Measurements from ENCODE around the gene CCDC167.

CCDC167 gene

DNA sequence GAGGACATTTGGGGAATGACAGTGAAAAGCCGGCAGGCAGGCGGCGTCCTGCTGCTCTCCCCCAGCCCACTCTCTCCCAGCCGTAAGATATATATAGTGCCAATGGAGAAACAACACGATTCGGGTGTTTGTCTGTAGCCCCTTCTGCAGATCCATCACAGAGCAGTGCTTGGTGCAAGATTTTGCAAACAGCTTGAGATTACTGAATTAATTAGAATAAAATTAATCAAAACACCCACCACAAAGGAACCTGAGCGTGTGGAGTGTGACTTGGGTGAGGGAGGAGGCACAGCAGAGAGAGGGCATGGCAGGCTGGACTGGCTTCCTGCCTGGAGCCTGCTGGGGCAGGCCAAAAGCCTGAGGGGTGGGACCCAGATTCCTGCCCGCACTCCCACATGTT, 28.8 kb upstream of the CCDC167 start:
- no peak for DNase-seq

DNA sequence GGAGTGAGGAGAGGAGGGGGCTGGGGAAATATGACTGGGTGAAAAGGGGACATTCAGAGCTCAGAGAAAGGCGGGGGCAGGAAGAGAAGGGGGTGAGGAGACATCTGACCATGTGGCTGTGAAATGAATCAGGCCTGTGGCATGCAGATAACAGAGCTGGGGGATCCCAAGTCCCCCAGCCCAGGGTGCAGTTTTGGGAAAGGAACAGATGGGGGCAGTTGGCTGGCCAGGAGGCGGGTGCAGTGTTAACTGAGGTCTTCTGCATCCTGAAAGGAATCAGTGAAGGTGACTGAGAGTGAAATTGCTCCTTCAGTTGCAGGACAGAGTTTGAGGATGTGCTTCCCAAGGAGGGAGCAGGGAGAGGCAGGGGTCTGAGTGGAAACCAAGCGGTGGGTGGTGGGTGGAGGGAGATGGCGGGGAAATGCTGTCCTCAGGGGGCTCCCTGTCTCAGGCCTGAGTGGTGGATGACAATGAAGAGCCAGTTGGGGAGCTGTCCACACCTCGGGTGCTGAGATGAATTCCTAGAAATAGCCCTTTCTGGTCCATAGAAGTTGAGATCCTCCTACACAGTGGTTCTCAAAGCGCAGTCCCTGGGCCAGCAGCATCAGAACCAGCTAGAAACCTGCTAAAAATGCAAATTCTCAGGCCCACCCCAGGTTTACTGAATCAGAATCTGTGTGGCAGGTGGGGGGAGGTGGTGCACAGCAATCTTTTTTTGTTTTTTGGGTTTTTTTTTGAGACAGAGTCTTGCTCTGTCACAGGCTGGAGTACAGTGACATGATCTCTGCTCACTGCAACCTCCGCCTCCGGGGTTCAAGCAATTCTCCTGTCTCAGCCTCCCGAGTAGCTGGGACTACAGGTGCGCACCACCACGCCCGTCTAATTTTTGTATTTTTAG, 26.0 kb upstream of the CCDC167 start:
- no peak for DNase-seq

DNA sequence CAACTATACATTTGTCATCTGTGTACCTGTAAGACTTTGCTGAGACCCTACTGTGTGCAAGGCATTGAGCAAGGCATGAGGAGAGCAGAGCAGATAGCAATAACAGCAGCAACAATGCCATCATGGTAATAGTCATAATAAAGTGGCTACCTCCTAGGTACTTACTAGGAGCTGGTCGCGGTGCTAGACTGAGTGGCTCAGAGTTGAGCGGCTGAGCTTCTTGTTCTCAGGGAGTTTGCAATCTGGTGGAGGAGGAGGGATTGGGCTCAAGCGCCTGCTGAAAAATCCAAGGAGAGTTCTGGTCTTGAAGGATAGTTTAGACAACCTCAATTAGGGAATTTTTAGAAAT, 25.3 kb upstream of the CCDC167 start:
- no peak for DNase-seq

DNA sequence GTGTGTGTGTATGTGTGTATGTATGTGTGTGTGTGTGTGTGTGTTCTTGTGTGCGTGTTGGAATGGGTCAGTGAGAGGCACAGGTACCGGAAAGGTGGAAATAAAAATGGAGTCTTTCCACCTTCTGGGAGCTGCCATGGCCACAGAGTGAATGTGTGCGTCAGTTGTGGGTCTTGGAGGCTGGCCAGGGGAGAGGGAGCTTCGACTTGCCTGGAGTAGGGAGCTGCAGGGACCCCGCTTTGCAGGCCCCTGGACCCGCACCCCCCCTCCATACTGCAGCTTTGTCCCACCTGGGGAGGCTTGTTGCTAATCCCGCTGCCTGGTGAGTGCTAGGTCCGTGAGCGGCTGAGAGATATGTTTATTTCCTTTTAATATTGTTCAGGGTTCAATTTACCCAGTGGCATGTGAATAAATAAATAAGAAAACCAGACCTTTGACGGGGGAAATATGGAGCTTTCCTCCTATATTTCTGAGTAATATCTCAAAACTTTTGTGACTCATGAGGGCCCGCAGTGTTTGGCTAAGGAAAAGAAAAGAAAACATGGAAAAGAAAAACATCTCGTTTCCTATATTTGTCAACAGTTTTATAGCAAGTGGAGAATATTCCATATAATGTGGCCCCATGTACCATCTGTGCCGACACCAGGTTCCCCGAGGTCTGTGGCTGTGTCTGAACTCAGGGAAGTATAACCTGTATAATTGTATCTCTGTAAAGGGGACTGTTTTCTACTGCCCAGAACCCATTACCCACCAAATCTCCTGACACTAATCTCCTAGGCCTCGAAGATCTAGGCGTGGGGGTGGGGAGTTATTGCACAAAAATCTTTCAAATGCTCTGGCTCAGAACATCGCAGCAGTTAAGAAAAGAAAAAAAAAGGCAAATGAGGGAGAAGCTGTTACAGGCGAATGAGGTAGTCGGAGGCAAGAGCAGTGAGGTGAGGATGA, 24.6 kb upstream of the CCDC167 start:
- DNase-seq, result no peak

DNA sequence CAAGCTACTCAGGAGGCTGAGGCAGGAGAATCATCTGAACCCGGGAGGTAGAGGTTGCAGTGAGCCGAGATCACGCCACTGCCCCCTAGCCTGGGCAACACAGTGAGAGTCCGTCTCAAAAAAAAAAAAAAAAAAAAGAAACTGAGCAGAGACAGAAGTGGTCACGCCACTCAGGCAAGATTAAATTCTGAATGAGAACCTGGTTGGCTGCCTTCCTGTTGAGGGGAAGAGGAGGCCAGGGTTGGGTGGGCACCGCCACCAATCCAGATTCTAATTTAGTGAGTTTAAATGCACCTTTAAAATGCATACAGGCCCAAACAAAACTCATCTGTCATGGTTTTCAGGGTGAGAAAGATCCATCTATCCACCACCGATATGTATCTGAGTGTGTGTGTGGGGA, 23.7 kb upstream of the CCDC167 start:
- no peak for DNase-seq

DNA sequence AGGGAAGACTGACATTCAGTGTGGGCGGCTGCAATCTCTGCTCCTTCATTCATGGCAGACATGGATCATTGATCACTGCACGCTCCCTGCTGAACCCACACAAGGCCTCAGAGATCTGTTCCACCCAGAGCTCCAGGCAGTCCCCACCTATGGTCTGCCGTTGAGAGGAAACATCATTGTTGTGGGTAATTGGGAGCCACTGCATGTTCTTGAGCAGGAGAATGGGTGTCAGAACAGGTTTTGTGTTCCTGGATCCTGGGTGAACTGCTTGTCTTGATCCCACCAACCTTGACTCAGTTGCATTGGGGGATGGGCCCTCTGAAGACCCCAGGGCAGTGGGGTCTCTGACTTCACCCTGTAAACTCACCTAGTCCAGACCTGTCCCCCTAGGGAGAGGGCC, 23.1 kb upstream of the CCDC167 start:
- DNase-seq, result no peak

DNA sequence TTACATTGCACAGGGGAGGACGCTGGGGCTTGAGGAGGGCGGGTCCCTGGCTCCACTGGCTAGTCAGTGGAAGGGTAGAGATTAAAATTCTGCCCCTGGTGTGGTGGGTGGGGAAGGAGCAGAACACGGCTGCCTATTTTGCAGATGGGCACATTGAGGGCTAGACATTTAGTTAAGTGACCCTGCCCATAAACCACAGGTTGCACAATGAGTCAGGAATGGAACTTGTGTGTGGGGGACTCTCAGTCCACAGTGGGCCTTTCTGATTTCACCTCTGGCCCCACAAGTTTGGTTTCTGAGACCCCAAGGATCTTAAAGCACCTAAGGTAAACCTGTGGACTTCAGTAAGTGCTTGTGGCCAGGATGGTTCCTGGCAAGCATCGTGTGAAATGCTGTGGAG, 22.0 kb upstream of the CCDC167 start:
- DNase-seq, result no peak

DNA sequence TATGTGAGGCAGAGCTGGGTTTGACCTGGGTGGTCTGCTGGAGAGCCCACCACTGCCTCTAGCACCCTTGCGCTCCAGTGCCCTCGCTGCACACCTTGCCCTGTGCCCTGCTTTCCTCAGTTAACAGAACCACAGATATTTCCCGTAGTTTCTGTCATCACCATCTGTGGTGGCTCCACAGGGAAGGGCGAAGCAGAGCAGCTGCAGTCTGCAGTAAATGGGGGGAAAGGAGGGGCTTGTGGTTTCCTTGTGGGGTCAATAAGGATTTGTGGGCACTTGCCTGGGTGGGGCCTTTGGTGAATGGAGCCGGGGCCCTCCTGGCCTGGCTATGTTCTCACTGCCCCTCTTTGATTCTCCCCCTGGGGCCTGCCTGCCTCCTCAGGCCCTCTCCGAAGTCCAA, 21.2 kb upstream of the CCDC167 start:
- no peak for DNase-seq

DNA sequence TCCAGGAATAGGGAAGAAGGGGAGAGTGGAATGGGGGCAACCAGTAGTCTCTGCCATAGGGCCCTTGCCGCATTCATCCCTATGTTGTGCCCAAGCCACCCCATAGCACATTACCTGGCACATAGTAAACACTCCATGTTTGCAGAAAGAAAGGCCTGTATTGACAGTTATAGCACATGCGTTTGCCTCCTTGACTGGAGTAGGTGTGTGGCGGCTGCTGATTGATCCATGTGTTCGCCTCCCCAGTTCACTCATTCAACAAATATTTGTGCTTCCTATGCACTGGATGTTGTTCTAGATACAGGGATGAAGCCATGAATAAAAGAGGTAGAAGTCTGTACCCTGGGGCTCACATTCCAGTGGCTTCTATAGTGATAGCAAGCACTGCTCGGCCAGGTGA, 19.8 kb upstream of the CCDC167 start:
- no peak for DNase-seq

DNA sequence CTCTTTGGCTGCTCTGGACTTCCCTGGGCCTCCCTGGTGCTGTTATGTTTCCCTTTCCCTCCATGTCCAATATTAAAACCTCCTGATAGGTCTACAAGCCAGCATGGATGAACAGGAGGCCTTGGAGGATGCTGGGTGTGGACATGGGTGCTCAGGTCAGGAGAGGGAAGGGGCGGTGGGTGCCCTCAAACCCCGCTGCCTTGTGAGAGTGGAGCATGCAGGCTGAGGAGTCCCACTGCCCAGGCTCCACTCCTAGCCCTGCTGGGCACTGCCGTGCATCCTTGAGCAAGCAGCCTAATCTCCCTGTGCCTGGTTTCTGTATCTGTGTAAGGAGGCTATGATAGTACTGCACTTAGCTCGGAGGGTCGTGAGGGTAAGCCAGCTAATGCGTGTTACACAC, 18.4 kb upstream of the CCDC167 start:
- DNase-seq, result no peak

DNA sequence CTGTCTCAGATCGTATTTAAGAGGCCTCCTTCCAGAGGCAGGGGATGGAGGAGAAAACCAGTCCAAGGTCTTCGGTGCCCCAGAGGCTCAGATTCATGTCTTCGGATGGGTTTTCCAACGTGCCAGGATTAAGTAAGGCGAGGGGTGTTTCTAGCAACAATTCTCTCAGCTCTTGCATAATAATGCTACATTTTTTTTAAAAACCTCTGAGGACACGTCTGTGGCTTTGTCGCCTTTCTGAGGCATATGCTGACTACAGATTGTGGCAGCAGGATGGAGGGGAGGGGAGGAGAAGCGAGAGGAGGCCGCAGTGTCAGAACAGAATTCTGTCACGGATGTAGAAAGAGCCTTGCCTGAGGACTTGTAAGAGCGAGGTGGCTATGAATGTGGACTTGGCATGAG, 17.7 kb upstream of the CCDC167 start:
- peak; percentile 69 for DNase-seq

DNA sequence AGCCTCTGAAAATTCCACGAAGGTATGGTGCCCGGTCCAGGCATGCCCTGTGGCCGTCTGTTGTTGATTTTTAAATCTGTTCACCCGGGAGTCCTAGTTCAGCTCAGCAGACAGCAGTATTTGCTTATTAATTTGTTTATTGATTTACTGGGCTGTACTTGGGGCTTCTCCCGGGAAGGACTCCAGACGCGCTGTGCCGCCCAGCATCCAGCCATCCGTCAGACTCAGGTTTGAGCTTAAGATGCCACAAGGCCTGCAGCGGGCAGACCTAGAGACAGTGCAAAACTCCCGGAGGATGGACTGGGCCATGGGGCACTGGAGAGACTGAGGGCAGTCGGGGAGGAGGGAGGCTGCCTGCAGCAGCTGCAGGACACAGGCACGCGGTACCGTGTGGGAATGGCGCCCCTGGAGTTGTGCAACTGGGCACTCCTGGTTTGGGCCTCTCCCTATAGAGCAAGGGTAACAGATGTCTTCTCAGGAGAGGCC, 17.3 kb upstream of the CCDC167 start:
- no peak for DNase-seq

DNA sequence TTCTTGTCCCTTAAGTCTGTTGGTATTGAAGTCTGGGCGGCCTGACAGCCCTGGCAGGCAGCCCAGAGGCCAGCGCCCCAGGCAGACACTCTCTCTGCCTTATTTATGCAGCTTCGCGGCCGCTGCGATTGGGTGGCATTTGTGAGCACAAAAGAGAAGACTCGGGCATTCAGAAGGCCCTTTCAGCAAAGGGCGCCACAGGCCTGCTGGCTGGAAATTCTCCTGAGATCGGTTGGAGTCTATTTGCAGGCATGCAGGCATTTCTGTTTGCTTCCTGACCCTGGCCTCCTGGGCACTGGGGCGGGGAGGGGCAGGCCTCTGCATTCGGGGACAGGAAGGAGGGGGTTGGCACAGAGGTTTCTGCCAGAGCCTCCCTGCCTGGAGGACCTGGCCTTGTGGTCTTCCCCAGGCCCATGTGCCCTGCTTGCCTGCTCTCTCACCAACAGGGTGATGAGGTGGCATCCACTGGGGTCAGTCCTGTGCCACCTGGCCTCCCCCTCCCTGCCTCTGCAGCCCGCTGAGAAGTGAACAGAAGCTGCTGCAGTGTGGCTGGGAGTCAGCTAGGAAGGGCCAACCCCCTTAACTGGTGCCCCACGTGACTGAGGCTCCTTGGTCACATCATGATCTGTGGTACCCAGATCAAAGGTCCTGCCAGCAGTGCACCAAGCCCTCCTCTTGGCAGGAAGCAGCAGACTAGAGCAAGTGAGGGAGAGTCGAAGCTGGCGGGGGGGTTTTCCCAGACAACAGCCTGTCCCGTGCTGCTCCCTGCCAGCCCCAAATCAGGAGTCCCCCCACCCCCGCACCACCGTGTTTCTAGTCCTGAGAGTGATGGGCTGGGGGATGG, 16.6 kb upstream of the CCDC167 start:
- DNase-seq, result peak; percentile 87

DNA sequence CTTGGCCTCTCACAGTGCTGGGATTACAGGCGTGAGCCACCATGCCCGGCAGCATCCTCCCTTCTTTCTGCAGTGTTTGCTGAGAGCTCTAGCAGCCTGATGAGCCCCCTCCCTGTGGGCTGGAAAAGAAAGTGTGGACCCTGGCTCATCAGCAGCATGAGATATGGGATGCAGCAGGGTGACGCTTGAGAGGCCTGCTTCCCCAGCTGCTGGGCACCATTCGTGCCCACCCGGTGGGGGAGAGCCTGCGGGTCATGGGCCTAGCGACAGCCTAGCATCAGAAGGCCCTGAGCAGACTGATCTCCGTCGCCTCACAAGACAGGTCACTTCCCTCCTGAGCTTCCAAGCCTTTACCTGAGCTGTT, 16.0 kb upstream of the CCDC167 start:
- no peak for DNase-seq

DNA sequence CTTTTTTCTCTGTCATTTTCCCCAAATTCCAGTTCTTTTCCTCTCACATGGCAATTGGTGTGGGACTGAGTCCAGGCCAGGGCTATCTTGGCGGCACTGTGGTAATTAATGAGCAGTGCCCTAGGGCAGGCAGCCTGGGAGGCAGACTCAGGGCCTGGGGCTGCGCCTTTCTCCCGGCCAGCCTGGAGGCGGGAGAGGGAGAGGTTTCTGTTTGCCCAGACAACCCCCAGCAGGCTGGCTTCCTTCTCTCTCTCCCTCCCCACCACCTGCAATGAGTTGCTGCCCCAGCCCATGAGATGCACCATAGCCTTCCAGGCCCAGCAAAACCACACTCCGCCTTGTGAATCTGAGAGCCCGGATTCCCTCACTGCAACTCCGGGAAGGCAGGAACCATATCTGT, 15.1 kb upstream of the CCDC167 start:
- no peak for DNase-seq

DNA sequence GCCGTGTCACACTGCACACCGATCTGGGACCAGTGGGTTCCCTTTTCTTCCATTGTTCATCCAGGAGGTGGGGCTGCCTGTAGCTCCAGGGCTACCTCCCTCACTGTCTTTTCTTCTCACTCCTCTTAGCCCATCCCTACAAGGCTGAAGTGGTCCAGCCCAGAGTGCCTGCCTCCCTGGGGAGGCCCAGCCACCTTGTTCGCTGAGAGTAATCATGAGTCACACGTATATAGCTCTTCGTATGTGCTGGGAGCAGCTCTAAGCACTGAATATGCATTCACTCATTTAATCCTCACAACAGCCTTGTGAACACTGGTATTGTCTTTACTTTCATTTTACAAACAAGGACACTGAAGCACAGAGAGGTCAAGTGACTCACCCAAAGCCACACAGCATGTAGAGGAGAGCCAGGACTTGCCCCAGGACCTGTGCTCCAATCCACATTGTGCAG, 14.7 kb upstream of the CCDC167 start:
- DNase-seq, result no peak

DNA sequence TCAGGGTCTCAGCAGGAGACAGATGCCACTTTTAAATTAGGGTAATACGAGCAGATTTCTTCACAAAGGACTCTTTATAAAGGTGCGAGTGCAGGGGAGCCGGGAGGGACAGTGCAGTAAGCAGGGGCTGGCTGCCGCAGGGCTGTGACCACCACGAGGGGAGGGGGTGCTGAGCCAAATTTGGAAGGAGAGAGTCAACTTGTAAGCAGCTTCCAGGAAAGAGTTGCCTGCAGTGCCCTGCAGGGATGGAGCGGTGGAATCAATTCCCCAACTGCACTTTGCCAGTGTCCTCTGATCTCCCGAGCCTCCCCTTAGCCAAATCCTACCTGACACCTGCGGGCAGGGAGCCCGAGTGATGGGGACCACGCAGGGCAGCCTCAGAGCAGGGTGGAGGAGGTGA, 13.9 kb upstream of the CCDC167 start:
- DNase-seq, result no peak

DNA sequence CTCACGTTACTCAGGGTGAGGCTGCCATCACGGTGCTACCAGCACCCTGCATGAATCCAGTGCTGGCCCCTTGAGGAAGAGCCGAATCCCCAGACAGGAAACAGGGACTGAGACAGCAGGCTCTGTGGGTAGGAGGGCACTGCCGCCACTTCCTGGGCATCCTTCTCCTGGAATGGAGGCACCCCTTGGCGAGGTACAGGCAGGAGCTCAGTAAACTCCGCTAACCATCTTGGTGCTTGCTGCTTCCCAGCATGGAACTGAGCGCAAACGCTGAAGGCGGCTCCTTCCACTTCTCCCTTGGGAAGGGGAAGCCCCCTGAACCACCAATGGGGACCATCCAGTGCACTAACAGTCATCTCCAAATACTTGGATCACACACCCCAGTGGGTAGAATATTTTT, 13.5 kb upstream of the CCDC167 start:
- no peak for DNase-seq

DNA sequence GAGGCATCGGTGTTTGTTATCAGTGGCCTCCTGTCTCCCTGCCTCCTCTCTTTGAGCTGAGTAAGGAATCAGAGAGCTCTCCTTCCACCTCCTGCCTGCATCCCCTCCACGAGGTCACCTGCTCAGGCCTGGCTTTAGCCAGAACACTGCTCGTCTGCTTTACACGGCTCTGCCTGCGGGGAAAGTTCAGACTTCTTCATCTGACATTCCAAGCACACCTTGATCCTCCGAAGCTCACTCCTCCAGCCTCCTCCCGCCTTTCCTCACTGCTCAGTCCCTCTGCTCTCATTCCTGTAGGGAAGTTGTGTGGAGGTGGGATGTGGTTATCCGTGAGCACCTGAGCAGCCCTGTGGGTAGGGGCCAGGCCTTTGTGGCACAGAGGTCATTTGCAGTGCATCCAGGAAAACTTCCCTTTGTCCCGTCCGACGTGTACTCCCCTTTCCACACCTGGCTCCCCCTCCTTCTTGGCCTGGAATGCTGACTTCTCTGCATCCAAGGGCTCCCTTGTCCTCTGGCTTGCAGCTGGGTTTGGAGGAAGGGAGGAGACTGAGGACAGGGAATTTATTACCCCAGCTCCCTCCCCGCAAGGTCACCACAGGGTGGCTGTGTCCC, 12.8 kb upstream of the CCDC167 start:
- no peak for DNase-seq

DNA sequence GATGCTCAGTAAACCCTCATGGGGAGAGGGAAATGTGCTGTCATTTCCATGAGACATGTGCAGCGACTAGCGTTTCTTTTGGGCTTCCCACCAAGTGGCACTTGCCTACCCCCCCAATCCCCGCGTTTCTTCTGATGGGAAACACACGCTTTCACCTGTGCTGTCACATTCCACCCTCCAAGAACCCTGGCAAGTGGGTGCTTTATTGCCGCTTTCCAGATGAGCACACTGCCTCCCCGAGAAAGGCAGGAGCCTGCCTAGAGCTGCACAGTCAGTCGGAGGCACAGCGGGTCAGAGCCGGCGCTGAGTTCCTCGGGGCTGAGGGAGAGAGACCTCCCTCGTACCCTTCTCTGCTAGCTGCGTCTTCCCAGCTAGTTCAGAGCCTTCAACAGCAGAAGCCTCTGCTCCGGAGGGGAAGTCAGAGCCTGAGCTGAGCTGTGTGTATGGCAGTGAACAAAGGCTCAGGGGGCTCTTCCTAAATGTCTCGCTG, 12.3 kb upstream of the CCDC167 start:
- no peak for DNase-seq

DNA sequence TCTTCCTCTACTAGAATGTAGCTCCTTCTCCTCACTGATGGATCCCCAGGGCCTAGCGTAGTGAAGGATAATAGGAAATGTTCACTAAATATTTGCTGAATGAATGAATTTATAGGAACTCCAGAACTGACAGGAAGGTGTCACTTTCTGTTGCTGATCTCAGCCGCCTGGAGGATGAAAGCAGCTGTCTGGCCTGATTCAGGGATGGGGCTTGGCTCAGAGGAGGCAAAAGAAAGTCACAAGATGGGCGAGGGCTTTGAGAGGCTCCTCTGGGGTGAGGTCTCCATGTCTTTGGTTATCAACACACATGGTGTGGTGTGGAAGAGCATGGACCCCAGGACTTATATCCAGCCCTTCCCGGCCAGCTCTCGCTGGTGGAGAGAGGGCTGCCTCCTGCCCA, 11.5 kb upstream of the CCDC167 start:
- DNase-seq, result no peak

DNA sequence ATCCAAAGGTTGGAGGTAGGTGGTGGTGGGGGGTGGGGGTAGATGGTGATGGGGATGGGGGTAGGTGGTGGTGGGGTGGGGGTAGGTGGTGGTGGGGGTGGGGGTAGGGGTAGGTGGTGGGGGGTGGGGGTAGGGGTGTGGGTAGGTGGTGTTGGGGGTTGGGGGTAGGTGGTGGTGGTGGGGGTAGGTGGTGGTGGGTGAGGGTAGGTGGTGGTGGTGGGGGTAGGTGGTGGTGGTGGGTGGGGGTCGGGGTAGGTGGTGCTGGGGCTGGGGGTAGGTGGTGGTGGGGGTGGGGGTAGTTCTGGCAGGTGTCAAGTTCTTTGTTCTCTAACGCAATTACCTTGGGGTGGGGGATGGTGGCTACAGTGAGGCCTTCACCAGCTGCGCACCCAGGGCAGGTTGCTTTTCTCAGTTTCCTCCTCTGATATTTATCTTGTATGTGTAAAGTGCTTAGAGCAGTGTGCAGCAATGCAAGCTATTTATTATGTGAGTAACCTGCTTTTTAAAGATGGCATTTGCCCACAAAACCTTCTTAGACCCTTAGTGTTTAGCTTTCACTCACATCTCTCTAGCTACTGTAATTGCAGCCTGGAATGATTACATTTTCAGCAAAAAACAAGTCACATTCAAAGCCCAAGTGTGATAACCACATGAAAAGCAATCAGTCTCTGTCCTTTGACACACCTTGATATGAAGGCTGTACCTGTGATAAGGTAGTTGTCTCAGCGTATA, 8.2 kb upstream of the CCDC167 start:
- peak; percentile 34 for DNase-seq

All from activated CD4-positive, alpha-beta T cell treated with anti-CD3 and anti-CD28 coated beads, Interleukin-2, amount 50 U/mL, for 1 hour (primary cell).